ENCODE measurements around the gene PCBD2. TPM values are rescaled to one million over a fixed set of nuclear protein-coding genes. Genes with fewer than 3 reads are reported as not detected.

The PCBD2 gene
- total and polyA plus RNA-seq, 2 of the 8 experiments (the other 6 are each of a cell fraction or from before 2014, with no cell fraction given) = 4.8 to 10.3 TPM

GRCh38 chr5:134945041-134945440 lies 40.1 kb downstream of the PCBD2 start:
- Histone ChIP-seq H3K14ac (ENCODE audit: insufficient read length) (no peak overlapping the region), H4K91ac (replicated peaks; ENCODE audit: insufficient read length, low read length) (no peak overlapping the region), H3K79me1 (ENCODE audit: low read depth, low read length) (no peaks in the 10 kb centered on the region), H3K79me2 (ENCODE audit: control insufficient read depth in 1 of 2, insufficient read depth in 2 of 2, low read length in 2 of 2) (no peaks in the 10 kb centered on the region), H3K27me3 (replicated peaks in 1 of 4; ENCODE audit: control insufficient read depth in 3 of 4, extremely low read depth in 1 of 4, insufficient read depth in 3 of 4, low read length in 3 of 4) (no peaks in the 10 kb centered on the region), H3K9me3 (ENCODE audit: insufficient read depth in 2 of 2, low read depth in 1 of 2, low read length in 1 of 2) (no peaks in the 10 kb centered on the region), H4K20me1 (replicated peaks in 1 of 2; ENCODE audit: control insufficient read depth in 1 of 2, insufficient read depth in 2 of 2, low read length in 2 of 2) (no peaks in the 10 kb centered on the region), H2AFZ (ENCODE audit: low read length) (no peak overlapping the region), H2BK20ac (ENCODE audit: low read length) (no peak overlapping the region), H2BK5ac (ENCODE audit: low read depth, low read length) (no peak overlapping the region), H2BK15ac (ENCODE audit: low read length) (no peak overlapping the region), H3K23ac (ENCODE audit: insufficient read length) (no peak overlapping the region), H4K8ac (ENCODE audit: extremely low read depth, insufficient read depth, low read length) (no peak overlapping the region), H3K4me2 (ENCODE audit: insufficient read depth in 1 of 2, low read depth in 2 of 2, low read length in 2 of 2) (no peak overlapping the region), H3K23me2 (ENCODE audit: low read depth, low read length) (no peaks in the 10 kb centered on the region), H4K5ac (ENCODE audit: insufficient read length, low read depth, low read length) (no peak overlapping the region), H2BK120ac (replicated peaks; ENCODE audit: low read depth, low read length) (no peak overlapping the region), H3K36me3 (ENCODE audit: control insufficient read depth in 2 of 4, insufficient read depth in 4 of 4, low read length in 3 of 4) (peaks cover 0 to 2% (median 0%) of the 10 kb centered on the region in 4 experiments; a peak in 1 of 8 replicates), H3K4me3 (ENCODE audit: extremely low read depth in 1 of 4, insufficient read depth in 2 of 4, low read depth in 3 of 4, low read length in 4 of 4) (no peak overlapping the region), H3K4me1 (replicated peaks in 1 of 4; ENCODE audit: control insufficient read depth in 3 of 4, insufficient read depth in 4 of 4, low read length in 3 of 4) (no peaks in the 10 kb centered on the region), H2AK5ac (ENCODE audit: low read depth, low read length) (no peak overlapping the region), H2BK12ac (ENCODE audit: low read depth, low read length) (no peak overlapping the region), H3K27ac (ENCODE audit: low read depth, low read length) (no peak overlapping the region), H3K18ac (ENCODE audit: extremely low read depth, low read length) (no peak overlapping the region), H3K56ac (replicated peaks; ENCODE audit: insufficient read length, low read depth, low read length) (no peak overlapping the region), H3K4ac (replicated peaks; ENCODE audit: insufficient read length, low read depth, low read length) (no peak overlapping the region), H3K9ac (replicated peaks in 1 of 4; ENCODE audit: extremely low read depth in 1 of 4, low read depth in 3 of 4, low read length in 3 of 4) (no peak overlapping the region)
- 72% methylated on average over 2 of the region's 2 CpGs; no CpG with 5 or more reads in 1 of the 2 experiments for WGBS, 2 experiments (ENCODE audit: extremely low coverage in 1 of 2, insufficient coverage in 1 of 2, insufficient read length in 1 of 2, insufficient replicate concordance in 2 of 2, low coverage in 1 of 2, low lambda C conversion rate in 2 of 2, missing lambda C conversion rate in 1 of 2)
- no peak for DNase-seq (ENCODE audit: low read depth in 1 of 2, low spot score in 2 of 2)
- peak; percentile 13 for FAIRE-seq
- POLR2A ChIA-PET (ENCODE audit: partially characterized antibody) = interaction anchor here (2.0 to 2.2 kb wide), 2 partner anchors 25 to 28 kb away, joined by 4 to 6 read pairs; no protein-coding TSS in a partner anchor
- CTCF ChIA-PET (ENCODE audit: partially characterized antibody) = interaction anchor here (0.9 to 1.0 kb wide), 2 partner anchors 23 to 69 kb away, joined by 3 read pairs; no protein-coding TSS in a partner anchor
- no peak for TF ChIP-seq KDM5A (IDR thresholded peaks at IDR 0.05; ENCODE audit: low read length)
- no peak for TF ChIP-seq KDM4A (IDR thresholded peaks at IDR 0.05; ENCODE audit: low read depth, low read length, severe bottlenecking)
- no peak for TF ChIP-seq RNF2 (IDR thresholded peaks at IDR 0.05; ENCODE audit: borderline replicate concordance, low read depth, low read length, missing control alignments, poor library complexity, severe bottlenecking)
- no peak for TF ChIP-seq ATF3 (IDR thresholded peaks at IDR 0.05; ENCODE audit: insufficient read depth, low read depth, low read length)
- TF ChIP-seq CHD2 (IDR thresholded peaks at IDR 0.05; ENCODE audit: low read length) = no peak
- TF ChIP-seq USF2 (IDR thresholded peaks at IDR 0.05; ENCODE audit: low read length) = no peak
- TF ChIP-seq JUN (IDR thresholded peaks at IDR 0.05; ENCODE audit: low read depth, low read length) = no peak
- no peak for TF ChIP-seq HDAC2 (IDR thresholded peaks at IDR 0.05; ENCODE audit: borderline replicate concordance in 1 of 2, low read depth in 2 of 2, low read length in 2 of 2)
- no peak for TF ChIP-seq SIN3A (conservative IDR thresholded peaks at IDR 0.05 in 1 of 2, IDR thresholded peaks at IDR 0.05 in 1 of 2; ENCODE audit: low read depth in 1 of 2, low read length in 2 of 2)
- TF ChIP-seq BCL11A (IDR thresholded peaks at IDR 0.05; ENCODE audit: low read depth in 2 of 2, low read length in 2 of 2) = no peak
- no peak for TF ChIP-seq RFX5 (IDR thresholded peaks at IDR 0.05; ENCODE audit: borderline replicate concordance, low read depth, low read length)
